D721Med (cell line): Measurements from ENCODE around the gene ACTR2.

ENCODE experiments used
- DNase-seq: peaks from one replicate; pipeline ENCODE4 v3.0.0; 2011; ENCODE audit warnings: low spot score; ENCODE audit not compliant: insufficient read length
- FAIRE-seq: peaks from 2 replicates; lab custom pipeline; 2011; peaks lifted over from hg19 to GRCh38; lab: Jason Lieb, UNC
- TF ChIP-seq, protein P1 (sequence below): IDR thresholded peaks from 2 replicates; pipeline ENCODE4 v1.5.1; 2012; ENCODE audit warnings: mild to moderate bottlenecking, control low read depth; ENCODE audit not compliant: insufficient read depth; ENCODE audit errors: missing control alignments

ACTR2 gene

DNA sequence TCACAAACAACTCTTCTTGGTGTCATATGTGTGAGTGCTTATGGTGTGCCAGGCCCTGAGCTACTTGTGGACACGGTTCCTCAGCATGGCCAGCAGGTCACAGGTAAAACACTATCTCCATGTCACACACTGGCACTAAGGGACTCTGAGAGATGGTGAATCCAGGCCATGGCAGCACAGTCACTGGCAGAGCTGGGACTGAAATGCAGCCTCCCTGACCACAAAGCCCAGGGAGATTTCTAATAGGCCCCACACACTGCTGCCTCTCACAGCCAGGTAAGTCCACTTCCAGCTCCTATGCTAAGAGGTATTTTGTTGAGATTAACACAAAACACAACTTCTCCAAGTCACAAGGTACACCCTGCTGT is 92.0 kb downstream of the ACTR2 start:
- FAIRE-seq (no peak), DNase-seq (no peak)
- TF ChIP-seq, protein P1, sequence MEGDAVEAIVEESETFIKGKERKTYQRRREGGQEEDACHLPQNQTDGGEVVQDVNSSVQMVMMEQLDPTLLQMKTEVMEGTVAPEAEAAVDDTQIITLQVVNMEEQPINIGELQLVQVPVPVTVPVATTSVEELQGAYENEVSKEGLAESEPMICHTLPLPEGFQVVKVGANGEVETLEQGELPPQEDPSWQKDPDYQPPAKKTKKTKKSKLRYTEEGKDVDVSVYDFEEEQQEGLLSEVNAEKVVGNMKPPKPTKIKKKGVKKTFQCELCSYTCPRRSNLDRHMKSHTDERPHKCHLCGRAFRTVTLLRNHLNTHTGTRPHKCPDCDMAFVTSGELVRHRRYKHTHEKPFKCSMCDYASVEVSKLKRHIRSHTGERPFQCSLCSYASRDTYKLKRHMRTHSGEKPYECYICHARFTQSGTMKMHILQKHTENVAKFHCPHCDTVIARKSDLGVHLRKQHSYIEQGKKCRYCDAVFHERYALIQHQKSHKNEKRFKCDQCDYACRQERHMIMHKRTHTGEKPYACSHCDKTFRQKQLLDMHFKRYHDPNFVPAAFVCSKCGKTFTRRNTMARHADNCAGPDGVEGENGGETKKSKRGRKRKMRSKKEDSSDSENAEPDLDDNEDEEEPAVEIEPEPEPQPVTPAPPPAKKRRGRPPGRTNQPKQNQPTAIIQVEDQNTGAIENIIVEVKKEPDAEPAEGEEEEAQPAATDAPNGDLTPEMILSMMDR = no peak

DNA sequence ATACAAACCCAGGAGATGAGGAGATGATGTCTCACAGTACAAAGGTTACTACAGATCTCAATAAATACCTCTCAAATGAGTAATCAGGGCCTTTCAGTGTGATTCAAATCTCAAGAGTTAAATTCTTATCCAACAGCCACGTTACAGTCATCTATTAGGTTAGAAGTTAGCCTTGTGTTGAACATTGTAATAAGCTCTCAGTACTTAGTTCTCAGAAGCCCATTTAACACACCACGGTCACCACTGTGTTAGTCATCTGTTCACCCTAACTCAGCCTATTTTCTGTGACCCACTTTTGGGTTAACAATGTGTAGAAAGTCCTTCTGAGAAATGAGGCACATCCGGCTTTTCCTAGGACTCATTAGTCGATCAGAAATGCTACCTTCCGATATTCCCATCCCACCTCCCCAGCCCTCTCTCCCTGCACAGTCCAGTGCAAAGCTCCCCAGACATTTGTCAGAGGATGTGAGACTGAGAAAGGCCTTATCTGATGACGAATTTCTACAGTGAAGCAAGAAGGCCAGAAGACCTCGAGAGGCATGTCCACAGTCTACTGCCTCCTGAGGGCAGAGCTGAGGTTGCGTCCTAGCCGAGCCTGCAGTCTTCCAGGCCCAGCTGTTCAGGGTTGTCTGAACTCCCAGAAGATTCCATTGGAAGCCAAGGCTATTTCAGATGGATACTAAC is 92.6 kb downstream of the ACTR2 start:
- DNase-seq (no peak), FAIRE-seq (no peak)
- TF ChIP-seq, protein P1 = no peak
